Endothelial cell of coronary artery (primary cell): ENCODE data around the gene URAD. TPM values are rescaled to one million over a fixed set of nuclear protein-coding genes. Genes with fewer than 3 reads are reported as not detected.

Experiments used
- total RNA-seq: library from RNA; depleted of rRNA; stranded (reverse); fragments of >200 nt; gene quantifications from 2 replicates; pipeline ENCODE4 v1.2.3, GENCODE V29; 2014

URAD gene, protein sequence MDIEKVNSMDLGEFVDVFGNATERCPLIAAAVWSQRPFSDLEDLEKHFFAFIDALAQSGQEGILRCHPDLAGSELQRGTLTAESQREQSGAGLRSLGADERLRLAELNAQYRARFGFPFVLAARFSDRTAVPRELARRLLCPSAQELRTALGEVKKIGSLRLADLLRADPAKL
- total RNA-seq: not detected in 2 replicates

DNA sequence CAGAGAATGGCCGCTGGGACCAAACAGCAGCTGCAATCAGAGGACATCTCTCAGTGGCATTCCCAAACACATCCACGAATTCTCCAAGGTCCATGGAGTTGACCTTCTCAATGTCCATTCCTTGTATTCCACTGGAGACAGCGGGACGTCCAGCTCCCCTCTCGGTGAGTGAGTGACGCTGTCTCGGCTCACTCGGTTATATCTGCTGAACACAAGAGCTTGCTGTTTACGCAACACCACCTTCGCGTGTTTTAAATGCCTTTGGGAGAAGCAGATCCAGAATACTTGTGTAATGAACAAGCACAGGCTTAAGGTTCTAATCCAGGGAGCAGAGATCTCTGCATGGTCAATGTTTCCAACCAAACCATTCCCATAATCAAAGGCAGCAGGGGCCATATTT lies at the start of gene URAD:
URAD (minus strand) TSS at position 174 of the 400 bp plus-strand sequence; CDS start at position 118, 56 bp downstream.

DNA sequence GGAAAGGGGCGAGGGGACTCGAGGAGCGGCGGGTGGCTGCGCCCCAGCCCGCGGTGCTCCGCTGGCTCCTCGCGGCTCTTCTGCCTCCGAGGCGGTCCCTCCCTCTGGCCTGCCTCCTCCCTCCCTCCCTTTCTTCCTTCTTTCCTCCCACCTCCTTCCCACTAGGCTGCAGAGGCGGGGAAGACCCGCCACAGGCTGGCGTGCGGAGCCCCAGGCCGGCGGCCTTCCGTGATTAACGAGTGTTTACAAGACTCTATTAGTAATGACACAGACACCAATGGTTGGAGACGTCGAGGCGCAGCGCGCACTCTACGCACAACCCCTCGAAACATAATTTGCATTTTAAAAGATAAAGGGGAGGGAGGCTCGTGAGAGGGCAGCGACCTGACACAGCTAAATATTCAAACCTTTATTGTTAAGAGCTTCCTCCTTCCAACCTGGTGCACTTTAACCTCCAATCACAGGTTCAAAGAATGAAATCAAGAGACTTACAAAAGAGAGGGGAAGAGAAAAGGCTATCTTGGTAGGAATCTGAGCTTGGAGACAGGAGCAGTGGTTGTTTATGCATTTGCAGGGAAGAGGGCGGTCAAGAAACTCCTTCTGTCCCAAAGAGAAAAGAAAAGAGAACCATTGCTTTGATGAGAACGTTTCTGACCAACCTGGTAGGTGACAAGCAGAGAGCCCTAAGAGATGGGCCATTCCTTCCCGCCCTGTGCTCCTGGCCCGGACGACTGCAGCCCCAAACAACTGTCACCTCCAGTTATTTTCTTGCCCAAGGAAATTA lies 19.2 kb downstream of the URAD start, which contains the start of gene CDX2:
CDX2 (minus strand) TSS at position 234 of the 784 bp plus-strand sequence. CDS start 309 bp downstream, outside the sequence.

Other genes with a start within 250 kb of the URAD start
- gene GSX1, start 196.2 kb downstream of the URAD start, total RNA-seq: not detected in 2 replicates
- not detected in 2 replicates for gene PDX1, start 68.7 kb downstream of the URAD start, total RNA-seq
- not detected in 2 replicates for gene CDX2, start 19.4 kb downstream of the URAD start, total RNA-seq
- not detected in 2 replicates for gene FLT3, start 111.9 kb upstream of the URAD start, total RNA-seq
- gene PAN3, start 149.9 kb upstream of the URAD start, total RNA-seq: 15.1 and 16.0 TPM in 2 replicates